Neuronal stem cell (in vitro differentiated cells): ENCODE measurements around the gene RABGEF1.
"Not testable (repeated sequence)": the region's sequence is repeated elsewhere in the genome, so short reads cannot be mapped to it uniquely, and the experiment has no call there.

ENCODE experiments used
- DNase-seq: peaks from one replicate; pipeline ENCODE4 v3.0.0-alpha.2; 2013; ENCODE audit warnings: low spot score
- H2AFZ ChIP-seq: one replicate; pipeline ENCODE4 v1.6.1; 2013; ENCODE audit warnings: mild to moderate bottlenecking, low read length, inconsistent platforms
- H2AK5ac ChIP-seq: 2 replicates; pipeline ENCODE4 v1.6.1; 2013; ENCODE audit warnings: low read depth, mild to moderate bottlenecking, inconsistent platforms, low read length, moderate library complexity, mixed read lengths
- H2BK120ac ChIP-seq: 2 replicates; pipeline ENCODE4 v1.6.1; 2013; ENCODE audit warnings: low read depth, mild to moderate bottlenecking, inconsistent platforms, low read length, moderate library complexity, mixed read lengths
- H2BK12ac ChIP-seq: one replicate; pipeline ENCODE4 v1.6.1; 2013; ENCODE audit warnings: low read length, inconsistent platforms
- H2BK15ac ChIP-seq: 2 replicates; pipeline ENCODE4 v1.6.1; 2013; ENCODE audit warnings: mild to moderate bottlenecking, low read length, inconsistent platforms, mixed read lengths
- H2BK5ac ChIP-seq: one replicate; pipeline ENCODE4 v1.6.1; 2013; ENCODE audit warnings: inconsistent platforms, mild to moderate bottlenecking, low read length, moderate library complexity
- H3K14ac ChIP-seq: one replicate; pipeline ENCODE4 v1.6.1; 2013; ENCODE audit warnings: low read length, inconsistent platforms
- H3K18ac ChIP-seq: 2 replicates; pipeline ENCODE4 v1.6.1; 2013; ENCODE audit warnings: low read length, inconsistent platforms
- H3K23ac ChIP-seq: 2 replicates; pipeline ENCODE4 v1.6.1; 2013; ENCODE audit warnings: low read depth, mild to moderate bottlenecking, mixed read lengths, low read length, inconsistent platforms; ENCODE audit not compliant: poor library complexity
- H3K27ac ChIP-seq: replicated peaks from 3 replicates; pipeline ENCODE4 v1.5.1; 2013; ENCODE audit warnings: low read length, inconsistent platforms
- H3K27me3 ChIP-seq, 3 experiments: 2 replicates each; pipeline ENCODE4 v1.6.1; 2013; ENCODE audit warnings: low read length in 3 of 3, mild to moderate bottlenecking in 2 of 3, inconsistent platforms in 1 of 3, low read depth in 1 of 3, mixed read lengths in 1 of 3, moderate library complexity in 1 of 3; ENCODE audit not compliant: control insufficient read depth in 3 of 3, insufficient read depth in 3 of 3
- H3K36me3 ChIP-seq, 2 donors: replicated peaks in 1 of 2; 2 replicates each; pipeline ENCODE4 v1.6.1; 2013; ENCODE audit warnings: low read length in 2 of 2; ENCODE audit not compliant: control insufficient read depth in 2 of 2, insufficient read depth in 2 of 2
- H3K4ac ChIP-seq: 2 replicates; pipeline ENCODE4 v1.6.1; 2013; ENCODE audit warnings: inconsistent platforms, mild to moderate bottlenecking, low read length, moderate library complexity
- H3K4me1 ChIP-seq, 2 donors: 1 replicate in 1 of 2; 2 replicates in 1 of 2; pipeline ENCODE4 v1.6.1; 2013; ENCODE audit warnings: low read length in 2 of 2, low read depth in 1 of 2; ENCODE audit not compliant: control insufficient read depth in 2 of 2, insufficient read depth in 1 of 2
- H3K4me2 ChIP-seq: one replicate; pipeline ENCODE4 v1.6.1; 2013; ENCODE audit warnings: mild to moderate bottlenecking, low read length, inconsistent platforms; ENCODE audit not compliant: insufficient read depth, poor library complexity, severe bottlenecking
- H3K4me3 ChIP-seq, 2 donors: 2 replicates each; pipeline ENCODE4 v1.5.1; 2013; ENCODE audit warnings: low read length in 2 of 2, mild to moderate bottlenecking in 2 of 2, inconsistent platforms in 1 of 2, moderate library complexity in 1 of 2
- H3K79me1 ChIP-seq: one replicate; pipeline ENCODE4 v1.6.1; 2013; ENCODE audit warnings: low read depth, mild to moderate bottlenecking, inconsistent platforms, low read length, moderate library complexity
- H3K9ac ChIP-seq: one replicate; pipeline ENCODE4 v1.6.1; 2013; ENCODE audit warnings: mild to moderate bottlenecking, low read depth, low read length, inconsistent platforms; ENCODE audit not compliant: poor library complexity
- H3K9me3 ChIP-seq, 2 donors: replicated peaks in 1 of 2; 2 replicates each; pipeline versions ENCODE3 to v1.6.1; 2013; ENCODE audit warnings: low read length in 2 of 2, mild to moderate bottlenecking in 2 of 2, inconsistent platforms in 1 of 2, low read depth in 1 of 2, mixed read lengths in 1 of 2, moderate library complexity in 1 of 2; ENCODE audit not compliant: control insufficient read depth in 2 of 2, insufficient read depth in 1 of 2
- H4K8ac ChIP-seq: one replicate; pipeline ENCODE4 v1.6.1; 2013; ENCODE audit warnings: low read depth, mild to moderate bottlenecking, inconsistent platforms, low read length, moderate library complexity
- H4K91ac ChIP-seq: one replicate; pipeline ENCODE4 v1.6.1; 2013; ENCODE audit warnings: low read length, low read depth, mild to moderate bottlenecking, inconsistent platforms; ENCODE audit not compliant: poor library complexity
- WGBS, 2 donors: extraction: QIAGEN DNeasy Blood & Tissue Kit; methylation state at CpG; one replicate each; pipeline ENCODE4 v1.1.7; 2013; ENCODE audit warnings: missing lambda C conversion rate in 2 of 2, mixed read lengths in 1 of 2; ENCODE audit not compliant: insufficient read length in 2 of 2, insufficient replicate concordance in 1 of 2; ENCODE audit errors: extremely low coverage in 2 of 2; 5-methylcytosine and 5-hydroxymethylcytosine counted together

The RABGEF1 gene

GRCh38 chr7:66713687-66714086 lies 26.8 kb upstream of the RABGEF1 start:
- Histone ChIP-seq H3K14ac (no peak overlapping the region), H3K27ac (no peak overlapping the region), H3K9me3 (peaks cover 0 to 20% of the 10 kb centered on the region in 2 donors), H3K4ac (no peak overlapping the region), H3K4me1 (no peaks in the 10 kb centered on the region), H2AK5ac (no peak overlapping the region), H3K36me3 (peaks cover 2 to 50% of the 10 kb centered on the region in 2 donors), H2AFZ (no peak overlapping the region), H3K4me2 (no peak overlapping the region), H3K79me1 (no peaks in the 10 kb centered on the region), H4K8ac (no peak overlapping the region), H2BK12ac (no peak overlapping the region), H3K9ac (no peak overlapping the region), H4K91ac (no peak overlapping the region), H3K23ac (no peak overlapping the region), H2BK15ac (no peak overlapping the region), H2BK5ac (no peak overlapping the region), H3K4me3 (no peak overlapping the region), H3K27me3 (no peaks in the 10 kb centered on the region), H2BK120ac (no peak overlapping the region), H3K18ac (no peak overlapping the region)
- DNase-seq, result no peak
- no CpG with 5 or more reads among the region's 1 CpG for WGBS, 2 donors

- peaks cover 2 to 43% of the 10 kb centered on the region in 2 donors for H3K36me3 ChIP-seq
- H2AFZ ChIP-seq, result not testable (repeated sequence)
- no CpG with 5 or more reads among the region's 7 CpGs for WGBS, 2 donors
Measured at GRCh38 chr7:66716634-66717033, 23.9 kb upstream of the RABGEF1 start.

GRCh38 chr7:66720561-66720960 lies 20.0 kb upstream of the RABGEF1 start:
- H3K79me1 ChIP-seq, result no peaks in the 10 kb centered on the region
- no peaks in the 10 kb centered on the region for H3K4me1 ChIP-seq
- no peak overlapping the region for H3K4ac ChIP-seq
- DNase-seq, result no peak
- H2BK15ac ChIP-seq, result no peak overlapping the region
- H3K18ac ChIP-seq, result no peak overlapping the region
- H3K4me3 ChIP-seq, result no peak overlapping the region
- no peak overlapping the region for H2BK120ac ChIP-seq
- no peak overlapping the region for H2BK5ac ChIP-seq
- peaks cover 2 to 33% of the 10 kb centered on the region in 2 donors for H3K36me3 ChIP-seq
- no peak overlapping the region for H2AFZ ChIP-seq
- WGBS, 2 donors, result no CpG with 5 or more reads among the region's 1 CpG
- H3K9ac ChIP-seq, result no peak overlapping the region
- H2AK5ac ChIP-seq, result no peak overlapping the region
- H4K91ac ChIP-seq, result no peak overlapping the region
- no peak overlapping the region for H3K14ac ChIP-seq
- H3K4me2 ChIP-seq, result no peak overlapping the region
- no peak overlapping the region for H3K23ac ChIP-seq
- no peak overlapping the region for H2BK12ac ChIP-seq
- peaks cover 1 to 30% of the 10 kb centered on the region in 2 donors for H3K9me3 ChIP-seq
- no peaks in the 10 kb centered on the region for H3K27me3 ChIP-seq
- no peak overlapping the region for H4K8ac ChIP-seq
- no peak overlapping the region for H3K27ac ChIP-seq

More at GRCh38 chr7:66716634-66717033, 23.9 kb upstream of the RABGEF1 start:
- H2BK12ac ChIP-seq, H3K9ac ChIP-seq, H4K8ac ChIP-seq, H3K4me2 ChIP-seq, H2AK5ac ChIP-seq, H3K4me3 ChIP-seq, H3K27ac ChIP-seq, H2BK5ac ChIP-seq, H3K14ac ChIP-seq, H4K91ac ChIP-seq, H3K27me3 ChIP-seq, H2BK15ac ChIP-seq, H3K4me1 ChIP-seq, H2BK120ac ChIP-seq, H3K18ac ChIP-seq, H3K23ac ChIP-seq, H3K4ac ChIP-seq, DNase-seq, H3K79me1 ChIP-seq: not testable (repeated sequence)
- H3K9me3 ChIP-seq, result peaks cover 0 to 17% of the 10 kb centered on the region in 2 donors

GRCh38 chr7:66725843-66726242 lies 14.7 kb upstream of the RABGEF1 start:
- H3K9ac ChIP-seq, result no peak overlapping the region
- H2AFZ ChIP-seq, result no peak overlapping the region
- H3K4me3 ChIP-seq, result no peak overlapping the region
- H2BK15ac ChIP-seq, result no peak overlapping the region
- H3K4me1 ChIP-seq, result no peaks in the 10 kb centered on the region
- H3K36me3 ChIP-seq, result peaks cover 10 to 31% of the 10 kb centered on the region in 2 donors
- no peak overlapping the region for H3K4ac ChIP-seq
- H2BK5ac ChIP-seq, result no peak overlapping the region
- no peak overlapping the region for H4K91ac ChIP-seq
- no peak overlapping the region for H2AK5ac ChIP-seq
- H3K4me2 ChIP-seq, result no peak overlapping the region
- no peak overlapping the region for H3K27ac ChIP-seq
- peaks cover 3 to 35% of the 10 kb centered on the region in 2 donors for H3K9me3 ChIP-seq
- no peak overlapping the region for H3K14ac ChIP-seq
- H4K8ac ChIP-seq, result no peak overlapping the region
- no CpG with 5 or more reads among the region's 2 CpGs for WGBS, 2 donors
- H3K18ac ChIP-seq, result no peak overlapping the region
- no peaks in the 10 kb centered on the region for H3K79me1 ChIP-seq
- H3K23ac ChIP-seq, result no peak overlapping the region
- H2BK12ac ChIP-seq, result no peak overlapping the region
- H3K27me3 ChIP-seq, result no peaks in the 10 kb centered on the region
- DNase-seq, result no peak
- no peak overlapping the region for H2BK120ac ChIP-seq
